ENCODE data around the gene ACTN4.

ACTN4 gene

GRCh38 chr19:38679839-38680238, 32.4 kb downstream of the ACTN4 start:
- DNase-seq = no peak

- DNase-seq = no peak
Measured at GRCh38 chr19:38682195-38682867, 34.9 kb downstream of the ACTN4 start.

- DNase-seq = no peak
Measured at GRCh38 chr19:38682872-38683392, 35.5 kb downstream of the ACTN4 start.

GRCh38 chr19:38683393-38684077, 36.1 kb downstream of the ACTN4 start:
- DNase-seq = no peak

- no peak for DNase-seq
Measured at GRCh38 chr19:38684078-38684861, 36.8 kb downstream of the ACTN4 start.

- no peak for DNase-seq
Measured at GRCh38 chr19:38684862-38685665, 37.6 kb downstream of the ACTN4 start.

GRCh38 chr19:38685666-38686529, 38.4 kb downstream of the ACTN4 start:
- DNase-seq = no peak

- DNase-seq = no peak
Measured at GRCh38 chr19:38686530-38686888, 39.1 kb downstream of the ACTN4 start.

- DNase-seq = no peak
Measured at GRCh38 chr19:38687837-38688378, 40.5 kb downstream of the ACTN4 start.

- no peak for DNase-seq
Measured at GRCh38 chr19:38690146-38690545, 42.7 kb downstream of the ACTN4 start.

GRCh38 chr19:38690832-38691231, 43.4 kb downstream of the ACTN4 start:
- no peak for DNase-seq

- DNase-seq = no peak
Measured at GRCh38 chr19:38691938-38692457, 44.5 kb downstream of the ACTN4 start.

GRCh38 chr19:38692458-38693379, 45.3 kb downstream of the ACTN4 start:
- no peak for DNase-seq

GRCh38 chr19:38693380-38694223, 46.2 kb downstream of the ACTN4 start:
- DNase-seq = no peak

GRCh38 chr19:38695317-38695683, 47.9 kb downstream of the ACTN4 start:
- no peak for DNase-seq

- DNase-seq = no peak
Measured at GRCh38 chr19:38695832-38696728, 48.6 kb downstream of the ACTN4 start.

GRCh38 chr19:38696729-38697055, 49.2 kb downstream of the ACTN4 start:
- DNase-seq = no peak

- no peak for DNase-seq
Measured at GRCh38 chr19:38697197-38697596, 49.7 kb downstream of the ACTN4 start.

Data from NCI-H1436 treated with DMSO at 0.1 percent for 48 hours (cell line).